K562 (cell line): ENCODE data around the gene IL1RAPL2.

Experiments
- MAFK ChIP-seq: IDR thresholded peaks from 2 replicates; pipeline ENCODE4 v1.6.1; 2011; ENCODE audit warnings: low read length, improper control_type of control experiment
- NCOR1 ChIP-seq: fragments of 450-650 bp; IDR thresholded peaks from 2 replicates; pipeline ENCODE4 v1.6.1; 2016; ENCODE audit warnings: mild to moderate bottlenecking, moderate library complexity
- POLR2A ChIP-seq: fragments of 450-650 bp; conservative IDR thresholded peaks from 2 replicates; pipeline ENCODE4 v1.6.1; 2016
- RFX5 ChIP-seq: IDR thresholded peaks from 2 replicates; pipeline ENCODE4 v1.6.1; 2011; ENCODE audit warnings: low read depth, mild to moderate bottlenecking, improper control_type of control experiment, low read length
- TF ChIP-seq, protein P1 (sequence below), 3 experiments: IDR thresholded peaks in 2 of 3; conservative IDR thresholded peaks in 1 of 3; 2 replicates each; pipeline ENCODE4 v1.5.1; 2011 to 2012; ENCODE audit warnings: low read length in 3 of 3, mild to moderate bottlenecking in 3 of 3, control low read depth in 2 of 3, improper control_type of control experiment in 1 of 3, inconsistent platforms in 1 of 3, low read depth in 1 of 3, mixed read lengths in 1 of 3, moderate library complexity in 1 of 3; ENCODE audit not compliant: insufficient read depth in 2 of 3
- TF ChIP-seq, protein P2 (sequence below), 2 experiments: fragments of 450-650 bp in 1 of 2; sonication (generic) in 1 of 2; formaldehyde crosslinking; conservative IDR thresholded peaks; 2 replicates each; pipeline versions ENCODE4 v1.4.0 to v1.8.1; 2020 to 2022; ENCODE audit warnings: mild to moderate bottlenecking in 1 of 2, missing genetic modification reagents in 1 of 2

DNA sequence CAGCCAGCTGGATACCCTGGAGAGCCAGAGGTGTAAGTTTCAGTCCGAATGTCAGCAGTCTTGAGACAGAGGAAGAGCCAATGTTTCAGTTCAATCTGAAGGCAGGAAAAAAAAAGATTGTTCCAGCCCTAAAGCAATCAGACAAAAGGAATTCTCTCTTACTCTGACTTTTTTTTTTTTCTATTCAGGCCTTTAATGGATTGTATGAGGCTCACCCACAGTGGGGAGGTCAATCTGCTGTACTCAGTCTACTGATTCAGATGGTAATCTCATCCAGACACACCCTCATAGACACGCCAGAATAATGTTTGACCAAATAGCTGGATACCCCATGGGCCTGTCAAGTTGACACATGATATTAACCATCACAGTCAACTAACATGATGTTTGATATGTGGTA lies 602.6 kb downstream of the IL1RAPL2 start:
- TF ChIP-seq MAFK (no peak), POLR2A (no peak), NCOR1 (no peak), RFX5 (no peak)
- TF ChIP-seq, protein P1, sequence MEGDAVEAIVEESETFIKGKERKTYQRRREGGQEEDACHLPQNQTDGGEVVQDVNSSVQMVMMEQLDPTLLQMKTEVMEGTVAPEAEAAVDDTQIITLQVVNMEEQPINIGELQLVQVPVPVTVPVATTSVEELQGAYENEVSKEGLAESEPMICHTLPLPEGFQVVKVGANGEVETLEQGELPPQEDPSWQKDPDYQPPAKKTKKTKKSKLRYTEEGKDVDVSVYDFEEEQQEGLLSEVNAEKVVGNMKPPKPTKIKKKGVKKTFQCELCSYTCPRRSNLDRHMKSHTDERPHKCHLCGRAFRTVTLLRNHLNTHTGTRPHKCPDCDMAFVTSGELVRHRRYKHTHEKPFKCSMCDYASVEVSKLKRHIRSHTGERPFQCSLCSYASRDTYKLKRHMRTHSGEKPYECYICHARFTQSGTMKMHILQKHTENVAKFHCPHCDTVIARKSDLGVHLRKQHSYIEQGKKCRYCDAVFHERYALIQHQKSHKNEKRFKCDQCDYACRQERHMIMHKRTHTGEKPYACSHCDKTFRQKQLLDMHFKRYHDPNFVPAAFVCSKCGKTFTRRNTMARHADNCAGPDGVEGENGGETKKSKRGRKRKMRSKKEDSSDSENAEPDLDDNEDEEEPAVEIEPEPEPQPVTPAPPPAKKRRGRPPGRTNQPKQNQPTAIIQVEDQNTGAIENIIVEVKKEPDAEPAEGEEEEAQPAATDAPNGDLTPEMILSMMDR (IDR thresholded peaks at IDR 0.05 in 2 of 3, conservative IDR thresholded peaks at IDR 0.05 in 1 of 3; ENCODE audit: insufficient read depth in 2 of 3, low read depth in 1 of 3, low read length in 3 of 3), result no peak
- TF ChIP-seq, protein P2, sequence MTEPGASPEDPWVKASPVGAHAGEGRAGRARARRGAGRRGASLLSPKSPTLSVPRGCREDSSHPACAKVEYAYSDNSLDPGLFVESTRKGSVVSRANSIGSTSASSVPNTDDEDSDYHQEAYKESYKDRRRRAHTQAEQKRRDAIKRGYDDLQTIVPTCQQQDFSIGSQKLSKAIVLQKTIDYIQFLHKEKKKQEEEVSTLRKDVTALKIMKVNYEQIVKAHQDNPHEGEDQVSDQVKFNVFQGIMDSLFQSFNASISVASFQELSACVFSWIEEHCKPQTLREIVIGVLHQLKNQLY (CRISPR knock-in tag; conservative IDR thresholded peaks at IDR 0.05), result no peak
